ENCODE data around the gene RAP2A. TPM values are rescaled to one million over a fixed set of nuclear protein-coding genes. Genes with fewer than 3 reads are reported as not detected.

The RAP2A gene
- total RNA-seq, 1 experiment from 2014 or later, result 33.4 TPM

- Mint-ChIP-seq H3K9me3 (ENCODE audit: unreplicated experiment) (no peaks in the 10 kb centered on the region), H3K4me1 (ENCODE audit: insufficient read depth, unreplicated experiment) (no peaks in the 10 kb centered on the region), H3K27me3 (ENCODE audit: insufficient read depth, unreplicated experiment) (no peaks in the 10 kb centered on the region), H3K36me3 (ENCODE audit: insufficient read depth, unreplicated experiment) (peaks cover 7% of the 10 kb centered on the region), H3K4me3 (ENCODE audit: unreplicated experiment) (no peak overlapping the region), H3K27ac (ENCODE audit: low read depth, unreplicated experiment) (no peak overlapping the region)
- ChIA-PET POLR2A (no interaction called here), CTCF (interaction anchor here (1.0 to 1.2 kb wide), 2 partner anchors 13 to 381 kb away, joined by 3 read pairs; no protein-coding TSS in a partner anchor)
- TF ChIP-seq CTCF (IDR thresholded peaks at IDR 0.05; ENCODE audit: unreplicated experiment), result no peak
- no peak for DNase-seq (ENCODE audit: unreplicated experiment)
- intact Hi-C loops (cut with micrococcal nuclease), result no loop called here
- no TSS peak for BruUV-seq (replicated peaks)
Observed at GRCh38 chr13:97475011-97475410, 41.0 kb downstream of the RAP2A start.

- ChIA-PET POLR2A (no interaction called here), CTCF (interaction anchor here (1.2 kb wide), 1 partner anchor 18 kb away, joined by 5 read pairs; no protein-coding TSS in a partner anchor)
- no TSS peak for BruUV-seq (replicated peaks)
- Mint-ChIP-seq H3K9me3 (ENCODE audit: unreplicated experiment) (no peaks in the 10 kb centered on the region), H3K4me3 (ENCODE audit: unreplicated experiment) (no peak overlapping the region), H3K27ac (ENCODE audit: low read depth, unreplicated experiment) (no peak overlapping the region), H3K4me1 (ENCODE audit: insufficient read depth, unreplicated experiment) (no peaks in the 10 kb centered on the region), H3K27me3 (ENCODE audit: insufficient read depth, unreplicated experiment) (no peaks in the 10 kb centered on the region), H3K36me3 (ENCODE audit: insufficient read depth, unreplicated experiment) (no peaks in the 10 kb centered on the region)
- no peak for DNase-seq (ENCODE audit: unreplicated experiment)
- TF ChIP-seq CTCF (IDR thresholded peaks at IDR 0.05; ENCODE audit: unreplicated experiment), result no peak
- intact Hi-C loops (cut with micrococcal nuclease), result no loop called here
Observed at GRCh38 chr13:97477844-97478243, 43.9 kb downstream of the RAP2A start.

- intact Hi-C loops (cut with micrococcal nuclease), result no loop called here
- H3K27ac Mint-ChIP-seq (ENCODE audit: low read depth, unreplicated experiment), result no peak overlapping the region
- CTCF ChIA-PET, result interaction anchor here (0.7 to 1.2 kb wide), 3 partner anchors 9 to 56 kb away, joined by 3 to 5 read pairs (median 4); no protein-coding TSS in a partner anchor
Observed at GRCh38 chr13:97478247-97478646, 44.3 kb downstream of the RAP2A start.

GRCh38 chr13:97483465-97483864 lies 49.5 kb downstream of the RAP2A start:
- Mint-ChIP-seq H3K36me3 (ENCODE audit: insufficient read depth, unreplicated experiment) (no peaks in the 10 kb centered on the region), H3K4me3 (ENCODE audit: unreplicated experiment) (no peak overlapping the region), H3K4me1 (ENCODE audit: insufficient read depth, unreplicated experiment) (no peaks in the 10 kb centered on the region), H3K9me3 (ENCODE audit: unreplicated experiment) (no peaks in the 10 kb centered on the region), H3K27me3 (ENCODE audit: insufficient read depth, unreplicated experiment) (no peaks in the 10 kb centered on the region), H3K27ac (ENCODE audit: low read depth, unreplicated experiment) (no peak overlapping the region)
- no peak for TF ChIP-seq CTCF (IDR thresholded peaks at IDR 0.05; ENCODE audit: unreplicated experiment)
- ChIA-PET CTCF (interaction anchor here (0.5 to 1.1 kb wide), 4 partner anchors 15 to 1585 kb away, joined by 3 to 4 read pairs (median 3); no protein-coding TSS in a partner anchor), POLR2A (interaction anchor here (0.6 to 1.2 kb wide), 2 partner anchors 27 to 50 kb away, joined by 4 read pairs; no protein-coding TSS in a partner anchor)
- no peak for DNase-seq (ENCODE audit: unreplicated experiment)
- intact Hi-C loops (cut with micrococcal nuclease), result no loop called here
- no TSS peak for BruUV-seq (replicated peaks)

More at GRCh38 chr13:97478247-97478646, 44.3 kb downstream of the RAP2A start:
- no peaks in the 10 kb centered on the region for H3K4me1 Mint-ChIP-seq (ENCODE audit: insufficient read depth, unreplicated experiment)
- DNase-seq (ENCODE audit: unreplicated experiment), result no peak
- no peak overlapping the region for H3K4me3 Mint-ChIP-seq (ENCODE audit: unreplicated experiment)
- TF ChIP-seq CTCF (IDR thresholded peaks at IDR 0.05; ENCODE audit: unreplicated experiment), result no peak
- no peaks in the 10 kb centered on the region for H3K36me3 Mint-ChIP-seq (ENCODE audit: insufficient read depth, unreplicated experiment)
- no peaks in the 10 kb centered on the region for H3K27me3 Mint-ChIP-seq (ENCODE audit: insufficient read depth, unreplicated experiment)
- no peaks in the 10 kb centered on the region for H3K9me3 Mint-ChIP-seq (ENCODE audit: unreplicated experiment)
- POLR2A ChIA-PET, result no interaction called here
- BruUV-seq (replicated peaks), result no TSS peak
